ENCODE data around the gene ST3GAL4.

ST3GAL4 gene

GRCh38 chr11:126406368-126406767, 50.9 kb downstream of the ST3GAL4 start:
- Histone ChIP-seq H3K27ac (ENCODE audit: extremely low read depth, low read depth, low read length) (no peak overlapping the region), H3K4me3 (ENCODE audit: low read depth, low read length) (no peak overlapping the region), H3K36me3 (ENCODE audit: control insufficient read depth in 2 of 2, insufficient read depth in 1 of 2, low read length in 2 of 2) (peaks cover 0 to 23% of the 10 kb centered on the region in 2 experiments; a peak in 1 of 3 replicates), H3K9me3 (ENCODE audit: control insufficient read depth, insufficient read depth, low read depth, low read length) (no peaks in the 10 kb centered on the region), H3K4me1 (ENCODE audit: control insufficient read depth, insufficient read depth, low read length) (no peaks in the 10 kb centered on the region)
- POLR2A ChIA-PET: no interaction called here
- CTCF ChIA-PET: interaction anchor here (1.0 kb wide), 1 partner anchor 96 kb away, joined by 4 read pairs; no protein-coding TSS in a partner anchor
- TF ChIP-seq ZNF692 (tag by site-specific recombination; IDR thresholded peaks at IDR 0.05) (no peak), ZBTB7A (tag by site-specific recombination; IDR thresholded peaks at IDR 0.05; ENCODE audit: low read depth) (no peak), ZSCAN16 (tag by site-specific recombination; IDR thresholded peaks at IDR 0.05) (no peak), GLI2 (tag by site-specific recombination; IDR thresholded peaks at IDR 0.05; ENCODE audit: borderline replicate concordance, low read depth) (no peak), ZNF639 (tag by site-specific recombination; IDR thresholded peaks at IDR 0.05) (no peak), ZNF837 (tag by site-specific recombination; IDR thresholded peaks at IDR 0.05) (no peak), KLF7 (tag by site-specific recombination; IDR thresholded peaks at IDR 0.05; ENCODE audit: borderline replicate concordance) (no peak), ELK4 (IDR thresholded peaks at IDR 0.05; ENCODE audit: borderline replicate concordance, low read depth, low read length) (no peak), ZFP41 (tag by site-specific recombination; IDR thresholded peaks at IDR 0.05; ENCODE audit: borderline replicate concordance) (no peak), ZNF112 (tag by site-specific recombination; IDR thresholded peaks at IDR 0.05) (no peak), SP7 (tag by site-specific recombination; IDR thresholded peaks at IDR 0.05) (no peak), ZNF585B (tag by site-specific recombination; IDR thresholded peaks at IDR 0.05) (no peak), ZNF704 (tag by site-specific recombination; IDR thresholded peaks at IDR 0.05) (no peak), ZNF23 (tag by site-specific recombination; IDR thresholded peaks at IDR 0.05; ENCODE audit: borderline replicate concordance) (no peak), ZNF133 (tag by site-specific recombination; IDR thresholded peaks at IDR 0.05) (no peak), INSM2 (tag by site-specific recombination; IDR thresholded peaks at IDR 0.05) (no peak), ZNF292 (tag by site-specific recombination; IDR thresholded peaks at IDR 0.05; ENCODE audit: borderline replicate concordance, low read depth) (no peak), ZNF146 (tag by site-specific recombination; IDR thresholded peaks at IDR 0.05) (no peak), KLF17 (tag by site-specific recombination; IDR thresholded peaks at IDR 0.05) (no peak)
